ENCODE results near the gene SH3PXD2B.
"Not testable (repeated sequence)": the region's sequence is repeated elsewhere in the genome, so short reads cannot be mapped to it uniquely, and the experiment has no call there.

SH3PXD2B gene

DNA sequence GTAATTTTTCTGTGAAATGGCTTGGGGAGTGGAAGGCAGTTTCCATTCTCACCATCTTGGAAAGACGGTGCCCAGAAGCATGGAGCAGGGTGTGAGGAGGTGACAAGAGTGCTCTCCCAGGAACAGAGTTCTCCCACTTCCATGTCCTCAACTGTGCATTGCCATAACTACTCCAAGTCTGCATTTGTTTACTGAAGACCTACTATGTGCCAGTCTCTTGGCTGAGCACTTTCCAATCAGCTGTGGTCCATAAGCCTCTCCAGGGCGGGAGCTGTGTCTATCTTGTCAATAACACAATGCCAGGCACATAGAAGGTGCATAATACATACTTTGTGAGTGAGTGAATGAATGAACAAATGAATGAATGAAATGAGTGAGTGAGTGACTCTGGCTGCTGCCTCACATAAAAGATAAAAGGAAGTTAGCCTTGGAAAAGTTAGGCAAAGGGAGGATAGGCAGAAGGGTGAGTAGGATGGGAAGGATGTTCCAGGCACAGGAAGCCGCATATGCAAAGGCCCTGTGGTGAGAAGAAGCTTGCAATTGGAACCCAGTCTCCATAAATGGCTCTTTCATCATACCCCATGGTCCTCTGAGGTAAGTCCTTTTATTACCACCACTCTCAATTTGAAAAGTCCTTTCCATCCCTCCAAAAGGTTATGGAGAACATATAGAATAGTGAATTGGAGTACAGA, 31.3 kb upstream of the SH3PXD2B start:
- no peak for DNase-seq (ENCODE audit: low read depth in 2 of 3, low spot score in 2 of 3)

DNA sequence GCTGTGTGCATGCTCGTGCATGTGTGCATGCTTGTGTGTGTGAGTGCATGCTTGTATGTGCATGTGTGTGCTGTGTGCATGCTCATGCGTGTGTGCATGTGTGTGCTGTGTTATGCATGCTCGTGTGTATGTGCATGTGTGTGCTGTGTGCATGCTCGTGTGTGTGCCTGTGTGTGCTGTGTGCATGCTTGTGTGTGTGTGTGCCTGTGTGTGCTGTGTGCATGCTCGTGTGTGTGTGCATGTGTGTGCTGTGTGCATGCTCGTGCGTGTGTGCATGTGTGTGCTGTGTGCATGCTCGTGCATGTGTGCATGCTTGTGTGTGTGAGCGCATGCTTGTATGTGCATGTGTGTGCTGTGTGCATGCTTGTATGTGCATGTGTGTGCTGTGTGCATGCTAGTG, 30.3 kb upstream of the SH3PXD2B start:
- DNase-seq (ENCODE audit: low read depth in 2 of 3, low spot score in 2 of 3): no peak

DNA sequence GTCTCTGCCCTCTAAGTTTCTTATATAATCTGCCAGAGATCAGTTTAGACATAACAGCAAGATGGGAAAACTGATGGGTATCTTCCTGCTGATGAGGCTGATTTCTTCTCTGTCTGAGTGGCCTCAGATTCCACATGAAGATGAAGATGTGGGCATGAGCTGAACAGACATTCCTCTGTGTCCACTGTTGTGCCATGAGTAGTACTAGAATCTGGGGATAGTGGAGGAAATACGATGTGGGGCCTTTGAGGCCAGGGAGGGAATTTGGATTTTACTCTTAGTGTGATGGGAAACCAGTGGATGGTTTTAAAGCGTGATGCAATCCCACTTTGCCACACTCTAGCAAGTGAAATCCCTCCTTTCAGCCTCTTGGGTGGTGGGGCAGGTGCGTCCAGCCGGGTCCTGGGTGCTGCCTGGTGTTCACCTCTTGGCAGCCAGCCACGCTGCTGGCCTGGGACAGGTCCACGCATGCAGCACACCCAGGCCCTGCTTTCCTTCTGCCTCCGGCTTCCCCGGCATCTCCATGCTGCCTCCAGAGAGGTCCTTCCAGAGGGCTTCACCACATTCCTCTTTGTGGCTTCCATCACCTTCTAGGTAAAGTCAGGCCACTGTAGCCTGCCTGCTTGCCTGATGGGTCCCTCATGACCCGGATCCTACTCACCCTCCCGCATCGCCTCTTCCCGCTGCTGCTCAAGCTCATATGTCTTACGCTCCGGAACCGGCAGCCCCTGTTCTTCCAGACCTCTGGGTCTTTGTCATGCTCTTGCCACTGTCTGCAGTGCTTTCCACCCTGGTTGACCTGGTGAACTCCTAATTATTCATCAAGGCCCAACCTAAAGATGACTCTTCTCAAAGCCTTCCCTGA, 28.1 kb upstream of the SH3PXD2B start:
- DNase-seq (ENCODE audit: low read depth in 2 of 3, low spot score in 2 of 3): no peak

DNA sequence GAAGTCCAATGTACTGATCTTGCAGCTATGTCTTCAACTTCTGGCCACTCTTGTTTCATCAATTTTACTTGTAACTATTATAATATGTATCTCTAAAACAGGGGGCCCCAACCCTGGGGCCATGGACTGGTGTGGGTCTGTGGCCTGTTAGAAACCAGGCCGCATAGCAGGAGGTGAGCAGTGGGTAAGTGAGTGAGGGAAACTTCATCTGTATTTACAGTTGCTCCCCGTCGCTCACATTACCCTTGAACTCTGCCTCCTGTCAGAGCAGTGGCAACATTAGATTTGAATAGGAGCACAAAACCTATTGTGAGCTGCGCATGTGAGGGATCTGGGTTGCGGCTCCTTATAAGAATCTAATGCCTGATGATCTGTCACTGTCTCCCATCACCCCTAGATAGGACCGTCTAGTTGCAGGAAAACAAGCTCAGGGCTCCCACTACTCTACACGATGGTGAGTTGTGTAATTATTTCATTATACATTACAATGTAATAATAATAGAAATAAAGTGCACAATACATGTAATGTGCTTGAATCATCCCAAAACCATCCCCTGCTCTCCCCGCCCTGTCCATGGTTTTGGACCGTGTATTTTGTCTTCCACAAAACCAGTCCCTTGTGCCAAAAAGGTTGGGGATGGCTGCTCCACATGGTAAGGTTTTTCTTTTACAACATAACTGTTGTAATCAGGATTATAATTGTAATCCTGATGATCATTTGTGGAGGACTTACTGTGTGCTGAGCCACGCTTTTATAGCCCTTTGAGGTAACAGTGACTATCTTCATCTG, 26.9 kb upstream of the SH3PXD2B start:
- DNase-seq (ENCODE audit: low read depth in 2 of 3, low spot score in 2 of 3): no peak

DNA sequence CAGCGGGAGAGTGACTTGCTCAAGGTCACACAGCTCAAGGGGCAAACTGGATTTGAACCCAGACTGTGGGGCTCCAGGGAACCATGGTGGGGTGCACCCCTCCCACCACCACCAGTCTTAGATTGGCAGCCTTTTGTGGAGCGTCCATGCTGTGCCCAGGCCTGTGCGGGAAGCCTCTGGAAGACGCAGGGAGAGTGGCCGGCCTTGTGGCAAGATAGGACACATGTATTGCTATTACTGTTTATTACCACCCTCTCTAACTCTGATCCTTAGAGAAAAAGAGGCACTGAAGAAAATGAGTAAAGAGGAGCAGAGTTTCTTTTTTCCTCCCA, 25.4 kb upstream of the SH3PXD2B start:
- DNase-seq (ENCODE audit: low read depth in 2 of 3, low spot score in 2 of 3): no peak

DNA sequence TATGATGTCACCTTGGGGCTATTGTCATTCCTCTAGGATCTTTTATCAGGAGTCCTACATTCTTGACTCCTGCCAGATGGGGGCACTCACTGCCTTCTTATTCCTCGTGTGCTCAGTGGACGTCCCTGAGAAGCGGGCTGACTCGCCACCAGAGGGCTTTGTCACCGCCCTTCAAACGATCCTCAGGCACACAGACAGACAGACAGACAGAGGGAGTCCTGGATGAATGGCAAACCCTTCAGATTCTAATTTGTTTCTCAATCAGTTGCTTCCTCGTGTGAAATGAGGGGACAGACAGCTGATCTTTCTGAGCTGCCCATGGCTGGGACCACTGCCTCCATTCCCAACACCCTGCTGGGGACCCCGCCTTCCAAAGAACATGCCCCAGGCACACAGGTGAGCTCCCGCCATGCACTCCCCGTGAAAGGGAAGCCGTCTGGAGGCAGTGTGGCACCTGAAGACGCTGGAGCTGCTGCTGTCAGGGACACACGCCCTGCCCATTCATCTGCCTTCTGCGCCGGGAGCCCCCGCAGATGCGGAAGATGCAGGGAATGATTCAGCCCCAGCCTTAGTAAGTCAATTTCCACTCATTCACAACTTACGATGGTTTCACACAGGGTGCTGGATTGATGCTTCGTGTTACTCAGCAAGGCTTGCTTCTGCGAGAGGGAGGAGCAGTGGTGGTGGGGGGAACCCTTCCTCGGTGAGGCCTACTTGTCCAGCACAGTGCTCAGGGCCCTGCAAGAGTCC, 24.9 kb upstream of the SH3PXD2B start:
- peak in 1 of 3 experiments; percentile 36 for DNase-seq (ENCODE audit: low read depth in 2 of 3, low spot score in 2 of 3)

DNA sequence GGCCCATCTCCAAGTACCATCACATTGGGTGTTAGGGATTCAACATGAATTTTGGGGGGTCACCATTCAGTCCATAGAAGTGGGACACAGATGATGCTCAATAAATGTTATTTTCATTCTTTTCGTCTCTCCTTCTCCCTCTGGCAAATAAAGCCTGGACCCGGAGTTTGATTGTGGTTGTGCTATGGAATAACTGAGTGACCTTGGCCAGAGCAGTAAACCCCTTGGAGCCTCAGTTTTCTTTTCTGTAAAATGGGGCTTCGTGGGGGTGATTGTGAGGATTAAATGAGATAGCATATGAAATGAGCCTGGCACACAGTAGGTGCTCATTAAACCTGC, 24.3 kb upstream of the SH3PXD2B start:
- DNase-seq (ENCODE audit: low read depth in 2 of 3, low spot score in 2 of 3): not testable (repeated sequence)

DNA sequence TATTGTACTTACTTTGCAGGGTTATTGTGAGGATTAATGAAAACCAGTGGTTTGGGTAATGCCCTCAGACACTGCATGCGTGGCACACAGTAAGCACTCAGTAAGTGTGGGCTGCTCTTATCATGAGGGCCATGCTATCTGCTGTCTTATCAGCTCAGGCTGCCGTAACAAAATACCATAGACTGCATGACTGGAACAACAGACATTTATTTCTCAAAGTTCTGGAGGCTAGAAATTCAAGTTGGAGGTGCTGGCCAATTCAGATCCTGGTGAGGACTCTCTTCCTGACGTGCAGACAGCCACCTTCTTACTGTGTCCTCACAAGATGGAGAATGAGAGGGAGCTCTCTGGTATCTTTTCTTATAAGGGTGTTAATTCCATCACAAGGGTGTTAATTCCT, 23.9 kb upstream of the SH3PXD2B start:
- DNase-seq (ENCODE audit: low read depth in 2 of 3, low spot score in 2 of 3): no peak

DNA sequence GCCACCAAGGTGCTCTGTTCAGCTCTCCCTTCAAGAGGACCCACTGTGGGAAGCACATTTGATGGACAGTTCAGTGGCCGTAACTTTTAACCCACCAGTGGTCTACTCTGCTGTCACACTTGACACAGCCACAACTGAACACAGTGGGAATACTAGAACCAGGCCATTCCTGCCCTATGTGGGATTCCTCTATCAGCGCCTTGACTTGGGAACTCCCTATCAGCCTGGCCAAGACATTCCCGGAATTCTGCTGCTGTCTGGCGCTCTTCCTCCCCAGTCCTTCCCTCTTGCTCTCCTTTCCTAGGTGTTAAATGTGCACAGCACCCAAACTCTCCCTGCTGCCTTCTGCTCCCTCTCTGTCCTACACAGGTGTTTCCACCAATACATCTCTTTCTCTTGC, 23.1 kb upstream of the SH3PXD2B start:
- no peak for DNase-seq (ENCODE audit: low read depth in 2 of 3, low spot score in 2 of 3)

DNA sequence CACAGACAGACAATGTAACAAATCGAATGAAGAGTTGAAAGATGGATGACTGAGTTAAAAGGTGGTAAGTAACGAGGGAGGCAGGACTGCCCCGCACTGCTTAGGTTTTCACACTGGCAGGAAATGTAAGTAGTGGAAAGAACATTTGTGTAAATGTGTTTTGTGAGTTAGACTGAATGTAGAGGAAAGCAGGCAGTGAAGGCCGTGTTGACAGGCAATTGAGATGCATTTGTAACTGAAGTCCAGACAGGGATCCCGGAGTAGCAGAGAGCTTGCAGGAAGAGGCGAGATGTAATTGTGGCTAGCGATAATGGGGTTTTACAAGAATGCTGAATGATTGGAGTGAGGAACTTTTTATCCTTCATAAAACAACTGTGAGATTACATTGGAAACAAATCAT, 20.0 kb upstream of the SH3PXD2B start:
- no peak for DNase-seq (ENCODE audit: low read depth in 2 of 3, low spot score in 2 of 3)

DNA sequence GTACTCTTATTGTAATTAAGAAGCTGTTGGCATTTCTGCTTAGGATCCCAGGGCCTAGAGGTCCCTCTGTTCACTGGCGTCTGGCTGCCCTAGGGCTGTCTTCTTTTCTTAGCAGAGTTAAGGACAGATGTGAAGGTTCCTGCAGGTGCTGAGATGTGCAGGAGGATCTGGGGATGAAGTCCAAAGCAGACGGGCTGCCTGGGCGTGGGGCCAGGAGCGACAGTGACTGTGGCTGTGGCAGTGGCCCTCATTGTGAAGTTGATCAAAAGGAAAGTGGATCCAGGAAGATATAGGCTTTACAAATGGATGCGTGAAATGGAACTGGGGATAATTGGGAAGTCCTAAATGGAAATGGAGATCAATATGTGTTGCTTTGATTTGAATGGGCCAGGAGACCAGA, 19.1 kb upstream of the SH3PXD2B start:
- no peak for DNase-seq (ENCODE audit: low read depth in 2 of 3, low spot score in 2 of 3)

DNA sequence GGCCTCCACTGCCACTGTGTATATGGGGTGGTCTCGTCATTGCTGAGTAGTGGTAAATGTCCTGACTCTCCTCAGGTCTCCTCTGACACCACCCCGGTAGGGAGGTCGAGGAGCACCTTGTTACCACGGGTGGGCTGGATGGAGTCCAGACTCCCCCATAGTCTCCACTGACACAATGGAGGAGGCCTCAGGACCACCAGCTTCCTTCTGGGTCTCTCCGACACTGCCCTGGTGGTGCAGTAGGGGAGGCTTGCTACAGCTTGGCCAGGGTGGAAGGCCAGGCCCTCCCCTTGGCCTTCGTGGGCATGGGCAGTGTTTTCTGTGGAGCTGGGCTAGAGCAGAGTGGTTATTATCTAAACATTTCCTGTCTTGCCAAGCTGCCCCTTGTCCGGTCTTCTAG, 15.4 kb upstream of the SH3PXD2B start:
- DNase-seq (ENCODE audit: low read depth in 2 of 3, low spot score in 2 of 3): no peak

DNA sequence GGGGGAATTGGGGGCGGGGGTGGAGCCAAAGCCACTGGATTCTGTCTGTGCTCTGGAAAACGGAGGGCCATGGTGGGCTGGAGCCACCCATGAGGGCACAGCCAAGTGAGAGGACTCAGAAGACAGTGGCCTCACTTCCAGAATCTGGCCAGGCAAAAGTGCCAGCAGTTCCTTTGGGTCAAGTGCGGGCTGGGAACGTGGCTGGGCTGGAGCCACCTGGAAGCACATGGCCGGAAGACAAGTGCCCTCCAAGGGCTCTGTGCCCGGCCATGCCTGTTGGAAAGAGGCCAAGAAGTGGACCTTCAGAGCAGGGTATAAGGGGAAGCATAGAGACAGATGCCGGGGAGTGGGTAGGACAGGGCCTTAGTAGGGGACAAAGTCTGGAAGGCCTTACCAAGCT, 11.7 kb upstream of the SH3PXD2B start:
- DNase-seq (ENCODE audit: low read depth in 2 of 3, low spot score in 2 of 3): no peak

DNA sequence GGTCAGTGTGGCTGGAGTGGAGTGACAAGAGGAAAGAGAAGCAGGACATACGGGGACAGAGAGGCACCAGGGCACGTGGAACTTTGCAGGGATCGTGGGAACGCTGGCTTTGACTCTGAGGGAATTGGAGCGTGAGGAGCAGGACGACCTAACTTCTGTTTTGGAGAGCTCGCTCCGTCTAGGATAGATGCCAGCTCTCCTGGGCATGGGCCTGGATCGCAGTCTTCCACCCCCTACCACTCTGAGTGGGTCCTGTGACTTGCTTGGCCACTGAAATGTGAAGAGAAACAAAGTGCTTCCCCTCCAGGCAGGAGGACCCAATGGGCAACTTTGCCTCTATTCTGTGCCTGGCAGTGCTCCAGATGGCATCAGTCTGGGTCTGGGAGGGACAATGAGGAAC, 8.7 kb upstream of the SH3PXD2B start:
- no peak for DNase-seq (ENCODE audit: low read depth in 2 of 3, low spot score in 2 of 3)

DNA sequence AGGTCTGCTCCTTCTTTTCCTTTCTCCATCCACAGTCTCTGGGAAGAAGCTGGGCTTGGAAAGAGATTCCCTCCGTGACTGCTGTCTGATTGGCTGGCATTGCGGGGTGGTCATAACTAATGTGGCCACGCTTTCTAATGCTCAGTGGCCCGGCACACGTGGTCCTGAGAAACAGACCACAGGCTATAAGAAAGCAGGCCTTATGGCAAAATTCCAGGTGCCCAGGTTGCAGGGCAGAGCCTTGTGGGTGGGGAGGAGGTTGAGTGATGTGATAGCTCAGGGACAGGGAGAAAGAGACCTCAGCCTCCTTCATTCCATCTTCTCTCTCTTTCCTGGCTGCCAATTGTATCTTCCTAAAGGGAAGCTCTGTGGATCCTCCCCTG, 5.4 kb upstream of the SH3PXD2B start:
- DNase-seq (ENCODE audit: low read depth in 2 of 3, low spot score in 2 of 3): no peak

DNA sequence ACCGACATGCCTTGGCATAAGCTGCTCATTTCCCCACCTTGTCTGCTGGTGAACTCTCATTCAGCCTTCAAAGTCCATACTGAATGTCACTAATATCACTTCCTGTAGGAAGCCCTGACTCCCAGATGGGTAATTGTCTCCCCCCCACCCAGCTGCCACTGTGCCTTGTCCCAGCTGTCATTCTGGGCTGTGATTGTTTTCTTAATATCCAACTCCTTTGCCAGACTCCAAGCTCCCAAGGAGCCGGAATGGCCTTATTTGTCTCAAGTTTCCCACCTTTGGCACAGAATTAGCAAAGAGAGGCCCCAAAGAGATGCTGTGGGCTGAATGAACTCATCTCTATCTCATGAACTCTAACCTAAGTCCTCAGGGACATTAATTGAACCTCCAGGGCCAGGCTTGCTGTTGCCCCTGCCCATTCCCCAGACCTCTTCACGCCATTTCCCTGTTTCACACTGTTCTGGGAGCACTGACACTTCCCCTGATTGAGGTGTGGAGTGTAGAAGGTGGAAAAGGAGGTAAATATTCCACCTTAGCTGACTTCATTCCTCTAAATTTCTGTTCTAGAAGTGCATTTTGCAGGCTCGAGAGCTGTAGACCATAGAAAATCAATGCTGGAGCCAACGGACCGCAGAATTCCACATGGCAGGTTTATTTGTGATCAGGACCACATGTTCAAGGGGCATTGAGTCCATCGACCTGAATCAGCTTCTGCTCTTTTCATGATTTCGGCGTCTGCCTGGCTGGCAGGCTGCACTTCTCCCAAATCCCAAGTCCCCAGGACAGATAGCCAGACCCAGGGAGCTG, 4.9 kb upstream of the SH3PXD2B start:
- no peak for DNase-seq (ENCODE audit: low read depth in 2 of 3, low spot score in 2 of 3)

DNA sequence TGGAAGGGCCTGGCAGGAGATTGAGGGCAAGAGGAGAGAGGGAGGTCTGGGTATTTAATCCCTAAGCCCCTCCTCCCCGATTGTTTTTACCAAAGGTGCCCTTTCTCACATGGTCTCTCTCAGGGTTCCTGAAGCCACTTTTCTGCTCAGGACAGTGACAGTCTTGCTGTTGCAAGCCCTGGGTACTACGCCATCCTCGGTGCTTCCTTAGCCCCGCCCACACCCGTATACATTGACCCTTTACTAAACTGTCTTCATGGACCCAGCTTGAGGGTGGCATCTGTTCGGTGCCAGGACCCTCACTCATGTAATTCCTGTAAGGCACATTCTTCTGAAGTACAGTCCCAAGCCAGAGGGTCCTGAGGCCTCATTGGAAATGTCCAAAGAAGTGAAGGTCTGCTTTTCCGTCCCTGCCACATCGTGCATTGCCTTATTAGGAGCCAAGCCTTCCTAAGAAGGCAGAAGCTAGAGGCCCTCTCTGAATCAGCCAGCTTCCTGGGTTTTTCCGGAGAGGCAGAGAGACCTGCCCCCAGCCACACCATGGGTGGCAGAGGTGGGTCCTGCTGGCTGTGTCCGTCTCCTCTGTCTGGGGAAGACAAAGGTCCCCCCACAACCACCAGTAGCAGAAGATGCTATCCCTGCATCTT, 1.9 kb upstream of the SH3PXD2B start:
- DNase-seq (ENCODE audit: low read depth in 2 of 3, low spot score in 2 of 3): no peak

DNA sequence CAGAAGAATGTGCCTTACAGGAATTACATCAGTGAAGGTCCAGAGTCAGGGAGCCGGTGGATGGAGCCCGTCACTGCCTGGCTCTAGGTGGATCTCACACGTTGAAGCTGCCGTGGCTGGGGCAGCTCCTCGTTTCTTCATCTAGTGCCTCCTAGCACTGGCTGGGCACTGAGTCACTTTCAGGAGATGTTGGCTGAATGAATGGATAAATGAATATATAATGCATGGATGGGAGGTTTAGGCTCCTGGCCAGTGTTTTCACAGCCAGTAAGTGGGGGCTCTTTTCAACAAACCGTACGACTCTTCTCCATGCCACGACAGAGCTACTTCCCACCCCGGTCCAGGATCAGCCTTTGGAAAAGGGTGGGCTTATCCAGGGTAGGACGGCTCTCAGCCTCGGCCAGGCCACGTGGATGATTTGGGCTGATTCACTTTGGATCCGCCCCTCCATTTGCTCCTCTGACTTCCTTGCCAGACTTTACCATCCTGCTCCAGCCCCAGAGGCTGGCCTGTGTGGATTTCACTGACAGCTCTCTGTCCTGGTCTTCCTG, 1.3 kb upstream of the SH3PXD2B start:
- no peak for DNase-seq (ENCODE audit: low read depth in 2 of 3, low spot score in 2 of 3)

DNA sequence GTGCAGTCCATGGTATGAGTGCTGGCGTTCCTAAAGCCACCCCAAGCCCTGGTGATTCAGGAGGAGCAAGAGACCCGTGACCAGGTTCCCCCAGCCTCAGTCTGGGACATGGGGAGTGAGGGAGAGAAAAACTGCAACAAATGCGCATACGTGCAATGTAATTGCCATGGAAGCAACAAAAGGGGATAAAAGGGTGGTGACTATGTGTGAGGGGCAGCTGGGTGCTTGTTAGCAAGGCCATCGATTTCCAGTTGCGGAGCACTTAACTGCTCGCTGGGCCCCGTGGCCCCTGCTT, 709 bp upstream of the SH3PXD2B start:
- DNase-seq (ENCODE audit: low read depth in 2 of 3, low spot score in 2 of 3): no peak

DNA sequence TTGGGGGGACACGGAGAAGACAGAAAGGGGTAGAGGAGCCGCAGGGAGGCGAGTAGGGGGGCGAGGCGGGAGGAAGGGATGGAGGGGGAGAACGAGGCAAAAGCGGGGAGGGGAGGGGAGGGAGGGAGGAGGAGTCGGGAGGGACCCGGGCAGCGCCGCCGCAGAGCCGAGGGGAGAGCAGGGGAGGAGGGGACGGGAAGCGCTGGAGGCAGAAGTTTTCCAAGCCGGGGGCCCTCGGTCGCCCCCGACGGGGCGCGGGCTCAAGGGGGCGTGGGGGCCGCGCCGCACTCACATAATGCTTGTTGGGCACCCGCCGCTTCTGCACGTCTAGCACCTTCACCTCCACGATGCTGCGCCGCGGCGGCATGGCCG, 353 bp downstream of the SH3PXD2B start:
- no peak for DNase-seq (ENCODE audit: low read depth in 2 of 3, low spot score in 2 of 3)
